K562 (cell line): ENCODE results near the gene LTBP4. TPM values are rescaled to one million over a fixed set of nuclear protein-coding genes. Genes with fewer than 3 reads are reported as not detected.

Source experiments
- ATF6 ChIP-seq: sonication (generic); formaldehyde crosslinking; IDR thresholded peaks from 2 replicates; pipeline ENCODE4 v1.4.0; 2020; ENCODE audit warnings: mild to moderate bottlenecking, missing genetic modification reagents
- CBX5 ChIP-seq: IDR thresholded peaks from 2 replicates; pipeline ENCODE4 v1.6.1; 2014; ENCODE audit warnings: low read depth, borderline replicate concordance
- GMEB1 ChIP-seq: fragments of 250-450 bp; sonication (Bioruptor Pico); IDR thresholded peaks from 2 replicates; pipeline ENCODE4 v1.4.0; 2020; ENCODE audit warnings: mild to moderate bottlenecking
- HDAC2 ChIP-seq: fragments of 450-650 bp; IDR thresholded peaks from 2 replicates; pipeline ENCODE4 v1.6.1; 2016; ENCODE audit warnings: mild to moderate bottlenecking
- IRF2 ChIP-seq: sonication (generic); formaldehyde crosslinking; IDR thresholded peaks from 2 replicates; pipeline ENCODE4 v1.8.1; 2022; ENCODE audit warnings: mild to moderate bottlenecking, missing genetic modification reagents
- KAT8 ChIP-seq: fragments of 450-650 bp; IDR thresholded peaks from 2 replicates; pipeline ENCODE4 v1.6.1; 2016; ENCODE audit warnings: low read depth, mild to moderate bottlenecking
- MYC ChIP-seq, 2 experiments: fragments of 250-450 bp in 1 of 2; sonication (Bioruptor Pico) in 1 of 2; IDR thresholded peaks; 2 replicates each; pipeline versions ENCODE4 v1.5.1 to v1.6.1; 2012 to 2021; ENCODE audit warnings: low read depth in 2 of 2, borderline replicate concordance in 1 of 2, improper control_type of control experiment in 1 of 2, low read length in 1 of 2, mild to moderate bottlenecking in 1 of 2, moderate library complexity in 1 of 2
- STAT5B ChIP-seq: fragments of 250-450 bp; sonication (Bioruptor Pico); IDR thresholded peaks from 2 replicates; pipeline ENCODE4 v1.8.0; 2021; ENCODE audit warnings: mild to moderate bottlenecking, inconsistent platforms
- ZNF449 ChIP-seq: fragments of 250-450 bp; sonication (Bioruptor Pico); IDR thresholded peaks from 2 replicates; pipeline ENCODE4 v1.8.0; 2022; ENCODE audit warnings: moderate library complexity, mild to moderate bottlenecking, inconsistent platforms
- ZNF696 ChIP-seq: fragments of 250-450 bp; sonication (Bioruptor Pico); conservative IDR thresholded peaks from 2 replicates; pipeline ENCODE4 v1.4.0; 2020; ENCODE audit warnings: mild to moderate bottlenecking, moderate library complexity
- polyA plus RNA-seq, 8 experiments: library from polyadenylated mRNA; depleted of rRNA in 4 of 8; stranded (reverse) in 5 of 8; unstranded in 3 of 8; fragments of >200 nt; fragmentation: Nextera tagmentation in 2 of 8; fragmentation: Illumina TruSeq in 1 of 8; extraction: Ambion mirVana in 2 of 8; extraction: Trizol in 1 of 8; gene quantifications; 2 replicates each; pipeline versions ENCODE4 v1.2.1 to v1.2.3, GENCODE V29; 2011 to 2014; ENCODE audit warnings: inconsistent platforms in 1 of 8, missing spikeins in 1 of 8
- total RNA-seq, 7 experiments: library from RNA; depleted of rRNA in 6 of 7; stranded (reverse); fragments of >200 nt in 6 of 7; fragmentation: Illumina TruSeq in 2 of 7; extraction: Trizol in 2 of 7; gene quantifications; 2 replicates each; pipeline versions ENCODE4 v1.2.1 to v1.2.3, GENCODE V29; 2011 to 2021; ENCODE audit warnings: low replicate concordance in 1 of 7
- TF ChIP-seq, protein P1 (sequence below): sonication (generic); formaldehyde crosslinking; IDR thresholded peaks from 2 replicates; pipeline ENCODE4 v1.8.1; 2023; ENCODE audit warnings: mild to moderate bottlenecking, missing genetic modification reagents
- TF ChIP-seq, protein P2 (sequence below), 2 experiments: IDR thresholded peaks; 2 replicates each; pipeline ENCODE4 v1.6.1; 2011; ENCODE audit warnings: borderline replicate concordance in 1 of 2, control low read depth in 1 of 2, low read depth in 1 of 2, low read length in 1 of 2, mild to moderate bottlenecking in 1 of 2, mixed read lengths in 1 of 2, moderate library complexity in 1 of 2; ENCODE audit not compliant: insufficient read depth in 1 of 2, insufficient read length in 1 of 2, poor library complexity in 1 of 2, severe bottlenecking in 1 of 2; ENCODE audit errors: extremely low read depth in 1 of 2
- TF ChIP-seq, protein P3 (sequence below): fragments of 450-650 bp; IDR thresholded peaks from 2 replicates; pipeline ENCODE4 v1.6.1; 2017; ENCODE audit warnings: mild to moderate bottlenecking, moderate library complexity
- TF ChIP-seq, protein P4 (sequence below): sonication (generic); formaldehyde crosslinking; IDR thresholded peaks from 2 replicates; pipeline ENCODE4 v1.9.0; 2022; ENCODE audit warnings: mild to moderate bottlenecking, missing genetic modification reagents

The LTBP4 gene
- total and polyA plus RNA-seq, 9 of the 15 experiments (the other 6 are each of a cell fraction or from before 2014, with no cell fraction given), result 0.35 to 160 (median 31.6) TPM

DNA sequence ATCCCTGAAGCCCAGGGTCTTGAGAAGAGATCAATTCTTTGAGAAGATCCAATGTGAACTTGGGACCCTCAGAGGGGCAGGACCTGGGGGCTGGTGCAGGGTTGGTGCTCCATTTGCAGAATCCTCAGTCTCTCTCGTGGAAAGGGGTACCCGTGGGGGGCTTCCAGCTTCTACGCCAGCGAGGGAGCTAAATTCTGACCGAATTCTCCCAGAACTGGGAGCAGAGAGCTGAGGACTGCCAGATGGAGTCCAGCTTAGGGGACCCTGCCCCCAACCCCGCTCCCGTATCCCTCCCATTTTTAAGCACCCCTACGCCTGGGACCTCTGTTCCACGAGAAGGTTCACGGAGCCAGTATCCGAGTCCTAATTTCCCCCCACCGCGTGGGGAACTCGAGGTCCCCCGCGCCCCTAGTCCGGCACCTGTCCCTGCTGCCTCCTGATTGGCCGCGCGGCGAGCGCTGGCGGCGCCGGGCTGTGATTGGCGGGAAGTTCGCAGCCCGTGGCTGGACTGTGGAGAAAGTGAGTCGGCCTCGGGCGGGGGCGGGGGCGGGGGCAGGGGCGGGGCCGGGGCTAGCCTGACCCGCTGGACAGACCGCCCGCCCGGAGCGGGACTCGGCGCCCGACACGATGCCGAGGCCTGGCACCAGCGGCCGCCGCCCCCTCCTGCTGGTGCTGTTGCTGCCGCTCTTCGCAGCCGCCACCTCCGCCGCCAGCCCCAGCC, 4.4 kb upstream of the LTBP4 start (continued):
- TF ChIP-seq, protein P1, sequence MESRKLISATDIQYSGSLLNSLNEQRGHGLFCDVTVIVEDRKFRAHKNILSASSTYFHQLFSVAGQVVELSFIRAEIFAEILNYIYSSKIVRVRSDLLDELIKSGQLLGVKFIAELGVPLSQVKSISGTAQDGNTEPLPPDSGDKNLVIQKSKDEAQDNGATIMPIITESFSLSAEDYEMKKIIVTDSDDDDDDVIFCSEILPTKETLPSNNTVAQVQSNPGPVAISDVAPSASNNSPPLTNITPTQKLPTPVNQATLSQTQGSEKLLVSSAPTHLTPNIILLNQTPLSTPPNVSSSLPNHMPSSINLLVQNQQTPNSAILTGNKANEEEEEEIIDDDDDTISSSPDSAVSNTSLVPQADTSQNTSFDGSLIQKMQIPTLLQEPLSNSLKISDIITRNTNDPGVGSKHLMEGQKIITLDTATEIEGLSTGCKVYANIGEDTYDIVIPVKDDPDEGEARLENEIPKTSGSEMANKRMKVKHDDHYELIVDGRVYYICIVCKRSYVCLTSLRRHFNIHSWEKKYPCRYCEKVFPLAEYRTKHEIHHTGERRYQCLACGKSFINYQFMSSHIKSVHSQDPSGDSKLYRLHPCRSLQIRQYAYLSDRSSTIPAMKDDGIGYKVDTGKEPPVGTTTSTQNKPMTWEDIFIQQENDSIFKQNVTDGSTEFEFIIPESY (CRISPR knock-in tag), result 0 out of 2 replicates have a peak, but pooled peaks have one; percentile 13
- TF ChIP-seq KAT8 (no peak), IRF2 (CRISPR knock-in tag) (no peak), MYC (IDR thresholded peaks at IDR 0.05; ENCODE audit: low read depth, low read length) (peak; percentile 63; the same call in 1 of the 2 replicates), MYC (CRISPR knock-in tag; IDR thresholded peaks at IDR 0.05; ENCODE audit: borderline replicate concordance, low read depth) (no peak), ZNF449 (CRISPR knock-in tag) (no peak), GMEB1 (no peak), CBX5 (no peak), ATF6 (peak; percentile 97), HDAC2 (peak; percentile 42; the same call in 1 of the 2 replicates), ZNF696 (CRISPR knock-in tag) (no peak), STAT5B (CRISPR knock-in tag) (no peak)
- TF ChIP-seq, protein P2, sequence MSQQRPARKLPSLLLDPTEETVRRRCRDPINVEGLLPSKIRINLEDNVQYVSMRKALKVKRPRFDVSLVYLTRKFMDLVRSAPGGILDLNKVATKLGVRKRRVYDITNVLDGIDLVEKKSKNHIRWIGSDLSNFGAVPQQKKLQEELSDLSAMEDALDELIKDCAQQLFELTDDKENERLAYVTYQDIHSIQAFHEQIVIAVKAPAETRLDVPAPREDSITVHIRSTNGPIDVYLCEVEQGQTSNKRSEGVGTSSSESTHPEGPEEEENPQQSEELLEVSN (IDR thresholded peaks at IDR 0.05; ENCODE audit: borderline replicate concordance in 1 of 2, extremely low read depth in 1 of 2, insufficient read depth in 1 of 2, insufficient read length in 1 of 2, low read depth in 1 of 2, low read length in 1 of 2, poor library complexity in 1 of 2, severe bottlenecking in 1 of 2), result peak; percentile 95 to 97
- TF ChIP-seq, protein P3, sequence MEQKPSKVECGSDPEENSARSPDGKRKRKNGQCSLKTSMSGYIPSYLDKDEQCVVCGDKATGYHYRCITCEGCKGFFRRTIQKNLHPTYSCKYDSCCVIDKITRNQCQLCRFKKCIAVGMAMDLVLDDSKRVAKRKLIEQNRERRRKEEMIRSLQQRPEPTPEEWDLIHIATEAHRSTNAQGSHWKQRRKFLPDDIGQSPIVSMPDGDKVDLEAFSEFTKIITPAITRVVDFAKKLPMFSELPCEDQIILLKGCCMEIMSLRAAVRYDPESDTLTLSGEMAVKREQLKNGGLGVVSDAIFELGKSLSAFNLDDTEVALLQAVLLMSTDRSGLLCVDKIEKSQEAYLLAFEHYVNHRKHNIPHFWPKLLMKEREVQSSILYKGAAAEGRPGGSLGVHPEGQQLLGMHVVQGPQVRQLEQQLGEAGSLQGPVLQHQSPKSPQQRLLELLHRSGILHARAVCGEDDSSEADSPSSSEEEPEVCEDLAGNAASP, result no peak
- TF ChIP-seq, protein P4, sequence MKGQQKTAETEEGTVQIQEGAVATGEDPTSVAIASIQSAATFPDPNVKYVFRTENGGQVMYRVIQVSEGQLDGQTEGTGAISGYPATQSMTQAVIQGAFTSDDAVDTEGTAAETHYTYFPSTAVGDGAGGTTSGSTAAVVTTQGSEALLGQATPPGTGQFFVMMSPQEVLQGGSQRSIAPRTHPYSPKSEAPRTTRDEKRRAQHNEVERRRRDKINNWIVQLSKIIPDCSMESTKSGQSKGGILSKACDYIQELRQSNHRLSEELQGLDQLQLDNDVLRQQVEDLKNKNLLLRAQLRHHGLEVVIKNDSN (CRISPR knock-in tag), result no peak
